HG03457 (cell line): ENCODE data around the gene PPWD1.
A peak's percentile ranks its signal among the peaks of the same experiment; 100 is the strongest.
"Not testable (repeated sequence)": the region's sequence is repeated elsewhere in the genome, so short reads cannot be mapped to it uniquely, and the experiment has no call there.

Experiments used
- ATAC-seq: cut with Tn5 transposase; IDR thresholded peaks from one replicate; pipeline ENCODE4 v1.9.1; 2021; ENCODE audit warnings: moderate number of reproducible peaks; ENCODE audit not compliant: unreplicated experiment

PPWD1 gene

DNA sequence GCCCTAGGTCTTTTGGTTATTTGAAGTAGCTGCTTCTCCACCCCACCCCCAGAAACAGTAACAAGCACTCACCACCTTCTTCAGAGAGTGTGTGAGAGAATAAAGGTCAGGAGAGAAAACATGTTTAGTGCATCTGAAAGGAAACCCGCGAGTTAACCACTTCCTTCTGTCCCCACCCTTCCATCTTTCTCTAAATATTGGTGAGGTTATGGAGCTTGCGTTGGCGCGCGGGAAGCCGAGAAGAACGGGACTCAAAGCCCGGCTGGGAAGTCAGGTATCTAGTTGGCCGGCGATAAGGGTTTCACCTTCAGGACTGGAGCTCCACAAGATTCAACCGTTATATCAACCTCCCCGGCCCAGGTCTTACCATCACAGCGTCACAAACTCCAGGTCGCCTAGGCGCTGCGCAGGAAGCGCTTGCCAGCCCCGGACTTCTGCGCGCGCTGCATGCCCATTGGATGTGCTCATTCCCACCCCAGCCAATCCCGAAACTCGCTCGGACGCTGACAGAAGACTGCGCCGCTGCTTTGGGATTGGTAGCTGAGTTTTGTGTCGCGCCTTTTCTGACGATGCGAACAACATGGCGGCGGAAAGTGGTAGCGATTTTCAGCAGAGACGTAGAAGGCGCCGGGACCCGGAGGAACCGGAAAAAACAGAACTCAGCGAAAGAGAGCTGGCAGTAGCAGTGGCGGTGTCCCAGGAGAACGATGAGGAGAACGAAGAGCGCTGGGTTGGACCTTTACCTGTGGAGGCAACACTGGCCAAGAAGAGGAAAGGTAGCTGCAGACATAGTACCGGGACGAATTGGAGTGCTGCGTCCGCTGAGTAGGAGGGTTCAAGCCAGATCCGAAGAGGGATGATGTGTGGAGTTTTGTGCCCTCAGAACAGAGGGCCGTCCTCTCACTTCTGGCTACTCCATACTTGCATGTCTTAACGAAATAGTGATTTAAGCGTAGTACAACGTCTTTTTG is at the start of gene PPWD1, which contains the start of gene CENPK:
Gene PPWD1 (plus strand): TSS at position 566 of the 971 bp plus-strand sequence. CDS start 15 bp downstream, at position 581.
Gene CENPK (minus strand): TSS at position 438 of the 971 bp plus-strand sequence. CDS start 8,261 bp downstream, outside the sequence.
- peak; percentile 96 for ATAC-seq

DNA sequence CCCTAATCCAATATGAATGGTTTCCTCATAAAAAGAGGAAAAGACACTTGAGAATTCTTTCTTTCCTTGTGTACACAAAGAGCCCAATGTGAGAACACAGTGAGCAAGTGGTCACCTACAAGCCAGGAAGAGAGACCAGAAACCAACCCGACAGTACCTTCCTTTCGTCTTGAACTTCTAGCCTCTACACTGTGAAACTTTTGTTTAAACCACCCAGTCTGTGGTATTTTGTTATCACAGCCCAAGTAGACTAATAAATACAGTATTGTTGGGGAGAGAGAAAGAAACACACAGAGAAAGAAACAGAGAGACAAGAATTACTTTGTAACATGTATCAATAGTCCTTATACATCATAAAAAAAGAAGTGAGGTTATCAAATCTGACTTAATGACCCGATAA is 37.4 kb upstream of the PPWD1 start:
- ATAC-seq = no peak

DNA sequence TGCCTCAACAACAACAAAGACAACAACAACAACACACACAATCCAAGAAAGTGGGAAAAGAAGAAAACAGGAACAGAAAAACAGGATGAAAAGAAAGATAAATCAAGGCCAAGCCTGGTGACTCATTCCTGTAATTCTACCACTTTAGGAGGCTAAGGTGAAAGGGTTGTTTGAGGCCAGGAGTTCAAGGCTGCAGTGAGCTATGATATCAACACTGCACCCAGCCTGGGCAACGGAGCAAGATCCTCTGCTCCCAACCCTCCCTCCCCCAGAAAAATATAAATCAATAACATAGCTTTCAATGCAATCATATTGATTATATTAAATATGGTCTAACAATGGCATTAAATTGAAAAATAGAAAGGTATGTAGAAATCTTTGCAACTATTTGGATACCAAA is 32.2 kb upstream of the PPWD1 start:
- no peak for ATAC-seq

DNA sequence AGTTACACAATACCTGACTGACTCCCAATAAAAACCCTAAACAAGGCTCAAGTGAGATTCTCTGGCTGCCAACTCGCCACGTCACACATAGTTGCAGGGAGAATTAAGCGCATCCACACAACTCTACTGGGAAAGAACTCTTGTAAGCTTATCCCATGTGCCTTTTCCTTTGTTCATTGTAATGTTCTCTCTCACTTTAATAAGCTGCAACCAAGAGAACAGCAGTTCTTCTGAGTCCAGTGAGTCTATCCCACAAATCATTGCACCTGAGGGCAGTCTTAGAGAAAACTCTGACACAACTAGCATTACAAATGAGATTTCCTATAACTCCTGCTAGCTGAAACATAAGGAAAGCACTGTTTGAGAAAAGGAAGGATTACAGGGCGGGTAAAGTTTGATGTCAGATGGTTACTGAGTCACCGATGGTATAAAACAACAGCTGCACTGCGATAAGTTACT is 27.5 kb upstream of the PPWD1 start:
- ATAC-seq = no peak

DNA sequence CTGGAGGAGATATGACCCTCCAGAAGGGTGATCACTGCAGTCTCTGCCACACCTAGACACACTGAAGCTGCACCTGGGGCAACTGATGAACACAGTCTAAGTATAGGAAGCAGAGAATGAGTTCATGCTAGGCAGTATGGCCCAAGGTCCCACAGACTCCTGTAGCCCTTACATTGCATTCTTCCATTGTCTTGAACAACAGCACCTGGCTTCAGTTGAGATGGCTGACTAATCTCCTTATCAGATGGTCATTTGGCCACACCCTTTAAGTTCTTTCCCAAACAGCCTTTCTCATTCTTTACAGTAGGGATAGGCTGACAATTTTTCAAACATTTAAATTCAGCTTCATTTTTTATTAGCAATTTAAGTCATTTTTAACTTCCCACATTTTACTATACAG is 23.3 kb upstream of the PPWD1 start:
- ATAC-seq = no peak

DNA sequence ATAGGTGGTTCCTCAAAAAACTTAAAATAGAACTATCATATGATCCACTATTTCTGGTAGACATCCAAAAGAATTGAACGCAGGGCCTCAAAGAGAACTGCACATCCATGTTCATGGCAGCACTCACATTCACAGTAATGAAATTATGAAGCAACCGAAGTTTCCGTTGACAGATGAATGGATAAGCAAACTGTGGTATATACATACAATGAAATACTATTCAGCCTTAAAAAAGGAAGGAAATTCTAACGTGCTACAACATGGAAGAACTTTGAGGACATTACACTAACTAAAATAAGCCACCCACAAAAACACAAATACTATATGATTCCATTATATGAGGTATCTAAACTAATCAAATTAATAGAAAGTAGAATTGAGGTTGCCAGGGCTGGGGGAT is 18.6 kb upstream of the PPWD1 start:
- ATAC-seq = no peak

DNA sequence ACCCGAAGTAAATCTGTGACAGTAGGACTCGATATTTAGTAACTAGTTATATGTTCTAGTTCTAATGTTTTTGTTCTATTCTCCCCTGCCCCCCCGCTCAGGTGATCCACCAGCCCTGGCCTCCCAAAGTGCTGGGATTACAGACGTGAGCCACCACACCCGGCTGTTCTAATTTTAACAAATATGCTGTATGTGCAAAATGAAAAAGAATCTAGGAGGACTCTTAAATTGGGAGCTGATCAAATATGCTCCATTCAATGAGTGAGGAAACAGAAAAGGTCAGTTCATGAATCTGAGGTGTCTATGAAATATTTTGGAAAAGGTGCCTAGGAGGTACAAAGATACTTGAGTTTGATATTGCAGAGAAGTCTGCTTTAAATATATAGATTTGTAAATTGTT is 17.0 kb upstream of the PPWD1 start:
- ATAC-seq = no peak

DNA sequence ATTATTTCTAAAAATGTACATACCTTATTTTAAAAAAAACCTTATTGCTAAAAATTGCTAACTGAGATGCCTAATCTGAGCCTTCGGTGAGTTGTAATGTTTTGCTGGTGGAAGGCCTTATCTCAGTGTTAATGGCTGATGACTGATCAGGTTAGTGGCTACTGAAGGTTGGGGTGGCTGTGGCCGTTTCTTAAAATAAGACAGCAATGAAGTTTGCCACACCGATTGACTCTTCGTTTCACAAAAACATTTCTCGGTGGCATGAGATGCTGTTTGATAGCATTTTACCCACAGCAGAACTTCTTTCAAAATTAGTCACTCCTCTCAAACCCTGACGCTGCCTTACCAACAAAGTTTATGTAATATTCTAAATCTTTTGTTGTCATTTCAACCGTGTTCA is 14.8 kb upstream of the PPWD1 start:
- no peak for ATAC-seq

DNA sequence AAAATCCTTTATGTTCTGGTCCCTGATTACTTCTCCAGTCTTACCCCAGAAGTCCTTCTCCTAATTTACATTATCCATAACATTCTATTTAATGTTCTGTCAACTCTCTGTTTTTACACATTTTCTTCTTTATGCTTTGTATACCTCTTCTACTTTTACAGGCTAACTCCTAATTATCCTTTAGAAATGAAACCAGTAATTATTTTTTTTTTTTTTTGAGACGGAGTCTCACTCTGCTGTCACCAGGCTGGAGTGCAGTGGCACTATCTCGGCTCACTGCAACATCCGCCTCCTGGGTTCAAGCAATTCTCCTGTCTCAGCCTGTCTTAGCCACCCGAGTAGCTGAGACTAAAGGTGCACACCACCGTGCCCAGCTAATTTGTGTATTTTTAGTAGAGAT is 9.2 kb upstream of the PPWD1 start:
- ATAC-seq = no peak

DNA sequence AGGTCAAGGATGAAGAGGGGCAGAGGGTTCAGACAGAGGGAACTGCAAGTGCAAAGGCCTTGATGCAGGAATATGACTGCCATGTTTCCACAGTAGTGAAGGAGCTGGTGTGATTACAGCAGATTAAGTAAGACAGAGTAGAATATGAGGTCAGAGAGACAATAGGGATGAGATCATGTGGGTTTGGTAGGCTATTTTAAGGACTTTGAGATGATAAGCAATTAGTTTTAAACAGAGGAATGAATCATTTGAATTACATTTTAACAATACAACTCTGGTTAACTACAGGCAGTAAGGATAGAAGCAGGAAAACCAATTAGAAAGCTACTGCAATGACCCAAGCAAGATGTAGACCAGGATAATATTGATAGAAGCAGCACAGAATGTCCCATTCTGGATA is 7.8 kb upstream of the PPWD1 start:
- no peak for ATAC-seq

DNA sequence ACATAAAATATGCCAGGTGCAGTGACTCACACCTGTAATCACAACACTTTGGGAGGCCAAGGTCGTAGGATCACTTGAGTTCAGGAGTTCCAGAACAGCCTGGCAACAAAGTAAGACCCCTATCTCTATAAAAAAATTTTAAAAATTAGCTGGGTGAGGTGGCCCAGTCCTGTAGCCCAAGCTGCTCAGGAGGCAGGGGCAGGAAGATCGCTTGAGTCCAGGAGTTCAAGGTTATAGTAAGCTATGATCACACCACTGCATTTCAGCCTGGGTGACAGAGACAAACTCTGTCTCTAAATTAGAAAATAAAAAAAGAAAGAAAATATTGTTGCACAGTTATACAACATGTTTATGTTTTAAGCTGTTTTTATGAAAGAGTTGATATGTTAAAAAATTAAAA is 6.9 kb upstream of the PPWD1 start:
- ATAC-seq = no peak

DNA sequence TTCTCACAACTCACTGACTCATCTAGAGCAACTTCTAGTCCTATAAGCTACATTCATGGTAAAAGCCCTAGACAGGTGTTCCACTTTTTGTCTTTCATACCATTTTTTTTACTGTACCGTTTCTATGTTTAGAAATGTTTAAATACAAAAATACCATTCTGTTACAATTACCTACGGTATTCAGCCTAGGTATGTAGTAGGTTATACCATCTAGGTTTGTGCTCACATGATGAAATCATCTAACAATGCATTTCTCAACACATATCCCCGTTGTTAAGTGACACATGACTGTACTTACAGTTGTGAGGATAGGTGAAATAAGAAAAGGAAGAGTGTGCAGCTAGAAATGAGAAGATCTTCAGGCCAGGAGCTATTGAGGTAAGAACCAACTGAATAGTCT is 6.4 kb upstream of the PPWD1 start:
- ATAC-seq = no peak

DNA sequence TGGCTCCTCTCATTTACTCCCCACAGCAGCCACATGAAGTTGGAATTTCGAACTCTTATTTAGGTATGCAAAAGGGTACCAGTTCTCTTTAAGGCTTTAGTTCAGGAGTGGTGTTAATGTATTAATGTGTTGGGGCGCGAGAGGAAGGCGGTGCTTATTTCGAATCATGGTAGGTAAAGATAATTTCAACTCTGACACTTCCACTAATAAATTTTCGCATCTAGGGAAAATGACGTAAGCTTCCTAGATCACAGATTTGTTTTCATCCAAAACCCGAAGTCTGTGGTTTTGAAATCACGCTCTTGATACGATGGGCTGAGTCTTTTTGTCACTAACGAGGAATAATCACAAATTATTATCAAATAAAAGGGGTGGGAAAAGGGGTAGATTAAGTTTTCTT is 681 bp downstream of the PPWD1 start:
- no peak for ATAC-seq

DNA sequence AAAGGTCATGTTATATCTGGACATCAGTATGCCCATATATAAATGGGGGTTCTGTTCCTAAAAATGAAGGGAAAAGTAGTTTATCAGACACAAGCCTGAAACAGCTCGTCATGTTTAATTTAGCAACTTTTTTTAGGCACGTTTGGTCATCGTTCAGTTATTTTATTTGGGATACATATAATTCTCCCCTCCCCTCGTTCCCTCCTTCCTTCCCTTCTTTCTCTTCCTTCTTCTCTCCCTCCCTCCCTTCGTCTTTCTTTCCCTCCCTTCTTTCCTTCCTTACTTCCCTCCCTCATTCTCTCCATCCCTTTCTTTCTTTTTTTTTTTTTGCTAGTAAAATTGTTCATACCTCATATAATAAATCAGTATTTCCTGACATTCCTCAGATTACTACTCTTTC is 3.4 kb downstream of the PPWD1 start:
- ATAC-seq = no peak

DNA sequence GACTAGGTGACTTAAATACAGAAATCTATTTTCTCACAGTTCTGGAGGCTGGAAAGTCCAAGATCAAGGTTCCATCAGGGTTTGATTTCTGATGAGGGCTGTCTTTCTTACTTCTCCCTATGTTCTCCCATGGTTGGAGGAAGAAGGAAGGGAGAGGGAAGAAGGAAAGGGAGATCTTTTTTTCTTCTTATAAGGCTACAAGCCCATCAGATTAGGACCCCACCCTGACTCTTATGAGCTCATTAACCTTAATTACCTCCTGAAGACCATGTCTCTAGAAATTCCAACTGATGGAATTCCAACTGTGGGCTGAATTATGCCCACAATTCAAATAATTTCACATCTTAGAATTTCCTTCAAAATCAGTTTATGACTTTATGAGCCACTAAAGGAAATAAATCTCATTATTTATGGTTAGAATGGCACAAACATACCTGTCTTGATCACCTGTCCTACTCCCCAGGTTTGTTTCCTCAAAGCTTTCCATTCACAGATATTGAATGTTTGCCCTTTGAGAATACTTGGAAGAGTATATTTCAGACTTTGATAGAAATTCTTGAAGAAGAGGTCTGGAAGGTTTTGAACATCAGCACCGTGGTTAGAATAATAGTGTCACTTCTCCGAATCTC is 7.6 kb downstream of the PPWD1 start:
- ATAC-seq = no peak

DNA sequence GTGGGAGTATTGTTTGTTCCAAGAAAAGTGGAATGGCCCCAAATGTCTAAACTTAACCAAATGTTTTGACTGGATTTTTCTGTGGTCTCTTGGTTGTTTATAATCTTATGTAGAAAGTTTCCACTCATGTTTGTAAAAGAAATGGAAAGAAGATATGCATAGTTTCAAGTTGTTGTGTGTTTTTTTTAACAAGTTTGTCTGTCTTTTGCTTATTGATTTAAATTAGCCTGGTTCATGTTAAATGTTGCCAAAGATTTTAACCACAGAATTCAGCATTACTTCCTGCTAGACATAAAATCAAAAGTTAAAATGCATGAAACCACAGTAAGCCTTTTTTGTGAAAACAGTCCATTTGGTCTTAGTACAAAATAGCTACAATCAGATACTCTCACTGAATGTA is 14.0 kb downstream of the PPWD1 start:
- ATAC-seq = no peak

DNA sequence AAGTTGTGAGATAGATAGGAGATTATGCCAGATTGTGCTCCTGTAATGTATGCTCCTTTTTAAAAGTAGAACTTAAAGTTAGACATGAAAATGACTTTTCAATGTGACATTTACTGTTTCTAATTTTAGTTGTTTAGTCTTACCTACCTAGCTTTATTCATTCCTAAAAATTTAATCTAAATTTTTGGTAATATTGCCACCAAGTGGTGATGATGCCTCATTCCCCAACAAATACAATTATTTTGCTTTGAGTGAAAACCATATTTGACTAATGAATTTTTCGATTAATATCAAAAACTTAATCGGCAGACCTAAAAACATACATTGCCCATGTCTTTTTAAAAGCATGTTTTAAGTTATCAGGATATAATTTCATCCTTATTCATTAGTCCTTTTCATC is 25.6 kb downstream of the PPWD1 start:
- ATAC-seq = no peak

DNA sequence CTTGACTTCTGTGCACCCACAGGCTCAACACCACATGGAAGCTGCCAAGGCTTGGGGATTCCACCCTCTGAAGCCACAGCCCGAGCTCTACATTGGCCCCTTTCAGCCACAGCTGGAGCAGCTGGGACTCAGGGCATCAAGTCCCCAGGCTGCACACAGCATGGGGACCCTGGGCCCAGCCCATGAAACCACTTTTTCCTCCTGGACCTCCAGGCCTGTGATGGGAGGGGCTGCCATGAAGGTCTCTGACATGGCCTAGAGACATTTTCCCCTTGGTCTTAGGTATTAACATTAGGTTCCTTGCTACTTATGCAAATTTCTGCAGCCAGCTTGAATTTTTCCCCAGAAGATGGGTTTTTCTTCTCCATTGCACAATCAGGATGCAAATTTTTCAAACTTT is 38.7 kb downstream of the PPWD1 start:
- not testable (repeated sequence) for ATAC-seq

DNA sequence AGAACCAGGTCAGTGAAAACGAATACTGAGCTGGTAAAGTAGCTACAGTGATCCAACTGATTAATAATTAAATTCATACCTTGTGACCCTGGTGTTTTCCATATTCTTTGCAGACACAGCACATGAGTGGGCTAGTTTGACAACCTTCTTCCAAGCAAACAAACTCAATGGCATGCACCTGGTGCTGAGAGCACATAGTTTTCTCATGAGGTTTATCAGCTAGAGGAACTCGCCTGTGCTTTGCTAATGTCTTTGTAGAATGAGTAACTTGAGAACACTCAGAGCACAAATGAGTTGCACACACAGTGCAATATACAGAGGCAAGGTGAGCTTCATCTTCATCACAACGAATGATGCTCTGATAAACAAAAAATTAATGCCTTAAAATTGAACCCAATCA is 48.4 kb downstream of the PPWD1 start:
- no peak for ATAC-seq

DNA sequence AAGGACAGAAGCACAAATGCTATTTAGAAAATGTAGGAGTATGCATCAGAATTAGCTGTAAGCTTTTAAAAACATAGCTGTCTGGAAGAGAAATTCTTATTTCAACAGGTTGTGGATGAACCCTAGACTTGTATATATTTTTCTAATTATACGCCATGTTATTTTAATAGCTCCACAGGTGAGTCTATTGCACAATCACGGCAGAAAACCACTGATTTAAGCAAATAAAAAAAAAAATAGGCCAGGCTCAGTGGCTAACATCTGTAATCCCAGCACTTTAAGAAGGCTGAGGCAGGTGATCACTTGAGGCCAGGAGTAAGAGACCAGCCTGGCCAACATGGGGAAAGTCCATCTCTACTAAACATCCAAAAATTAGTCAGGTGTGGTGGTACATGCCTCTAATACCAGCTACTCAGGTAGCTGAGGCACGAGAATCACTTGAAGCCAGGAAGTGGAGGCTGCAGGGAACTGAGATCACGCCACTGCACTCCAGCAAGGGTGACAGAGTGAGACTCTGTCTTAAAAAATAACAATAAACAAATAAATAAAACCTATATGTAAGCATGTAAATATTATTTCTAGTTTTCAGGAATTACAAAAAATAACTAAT is 49.3 kb downstream of the PPWD1 start:
- ATAC-seq = no peak

DNA sequence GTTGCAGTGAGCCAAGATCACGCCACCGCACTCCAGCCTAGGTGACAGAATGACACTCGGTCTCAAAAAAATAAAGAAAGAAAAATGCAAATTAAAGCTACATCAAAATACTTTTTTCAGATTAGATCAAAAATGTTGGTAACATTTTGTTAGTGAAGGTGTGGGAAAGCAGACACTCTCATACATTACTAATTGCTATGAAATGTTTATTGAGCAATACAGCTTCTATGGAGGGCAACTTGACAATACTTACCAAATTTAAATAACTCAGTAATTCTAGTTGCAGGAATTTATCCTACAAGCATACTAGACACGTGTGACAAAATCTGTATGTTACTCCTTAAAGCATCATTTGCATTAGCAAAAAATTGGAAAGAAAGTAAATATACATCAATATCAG is 56.9 kb downstream of the PPWD1 start:
- ATAC-seq = no peak

DNA sequence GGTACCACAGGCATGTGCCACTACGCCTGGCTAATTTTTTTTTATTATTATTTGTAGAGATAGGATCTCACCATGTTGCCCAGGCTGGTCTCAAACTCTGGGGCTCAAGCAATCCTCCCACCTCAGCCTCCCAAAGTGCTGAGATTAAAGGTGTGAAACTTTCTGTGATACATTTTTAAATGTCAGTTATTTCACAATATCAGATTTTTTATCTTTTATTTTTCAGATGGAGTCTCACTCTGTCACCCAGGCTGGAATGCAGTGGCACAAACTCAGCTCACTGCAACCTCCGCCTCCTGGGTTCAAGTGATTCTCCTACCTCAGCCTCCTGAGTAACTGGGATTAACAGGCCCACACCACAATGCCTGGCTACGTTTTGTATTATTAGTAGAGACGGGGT is 58.9 kb downstream of the PPWD1 start:
- not testable (repeated sequence) for ATAC-seq
